A673 (cell line): Measurements from ENCODE around the gene DLGAP1. TPM values are rescaled to one million over a fixed set of nuclear protein-coding genes. Genes with fewer than 3 reads are reported as not detected.
A peak's percentile ranks its signal among the peaks of the same experiment; 100 is the strongest.

Experiments used
- BruUV-seq: library from RNA; stranded (reverse); fragments of 400-500 nt; replicated peaks from 2 replicates; lab custom pipeline; 2021; lab: Mats Ljungman, UMichigan
- CTCF ChIA-PET: fragments of 300-600 bp; sonication (Branson Sonifier 250); formaldehyde crosslinking; loops from one replicate; lab custom pipeline; 2022; ENCODE audit warnings: antibody characterized with exemption; lab: Charles Lee
- POLR2A ChIA-PET: fragments of 300-600 bp; sonication (Branson Sonifier 250); formaldehyde crosslinking; loops from one replicate; lab custom pipeline; 2022; ENCODE audit warnings: antibody characterized with exemption; ENCODE audit not compliant: low non-redundant PET; lab: Charles Lee
- DNase-seq: peaks from one replicate; pipeline ENCODE4 v3.0.0-alpha.2; 2015; ENCODE audit warnings: low spot score
- H3K27ac ChIP-seq: fragments of 200-600 bp; sonication (generic); 2 replicates; pipeline ENCODE4 v1.5.1; 2016; ENCODE audit warnings: mixed run types, low read depth, mild to moderate bottlenecking, mixed read lengths, antibody characterized with exemption, low read length; ENCODE audit not compliant: poor library complexity, severe bottlenecking
- H3K27me3 ChIP-seq: fragments of 200-600 bp; sonication (generic); replicated peaks from 2 replicates; pipeline ENCODE4 v1.6.1; 2017; ENCODE audit warnings: mixed run types, low read depth, mild to moderate bottlenecking, mixed read lengths, antibody characterized with exemption, low read length; ENCODE audit not compliant: insufficient read depth, poor library complexity
- H3K36me3 ChIP-seq: fragments of 200-600 bp; sonication (generic); 2 replicates; pipeline ENCODE4 v1.6.1; 2016; ENCODE audit warnings: mixed run types, mild to moderate bottlenecking, mixed read lengths, antibody characterized with exemption, low read length; ENCODE audit not compliant: insufficient read depth, poor library complexity, severe bottlenecking
- H3K4me1 ChIP-seq: fragments of 200-600 bp; sonication (generic); 2 replicates; pipeline ENCODE4 v1.6.1; 2017; ENCODE audit warnings: mixed run types, mild to moderate bottlenecking, mixed read lengths, antibody characterized with exemption, low read length; ENCODE audit not compliant: insufficient read depth, poor library complexity, severe bottlenecking
- H3K4me3 ChIP-seq: fragments of 200-600 bp; sonication (generic); 2 replicates; pipeline ENCODE4 v1.5.1; 2016; ENCODE audit warnings: low read depth, mixed run types, mild to moderate bottlenecking, mixed read lengths, low read length; ENCODE audit not compliant: poor library complexity, severe bottlenecking
- H3K9me3 ChIP-seq: fragments of 200-600 bp; sonication (generic); 2 replicates; pipeline ENCODE4 v1.6.1; 2016; ENCODE audit warnings: mixed run types, low read depth, mild to moderate bottlenecking, mixed read lengths, antibody characterized with exemption, low read length; ENCODE audit not compliant: poor library complexity, severe bottlenecking
- EZH2 ChIP-seq: fragments of 200-600 bp; sonication (generic); IDR thresholded peaks from 2 replicates; pipeline ENCODE4 v1.6.1; 2017; ENCODE audit warnings: borderline replicate concordance, low read depth, mild to moderate bottlenecking, mixed read lengths, antibody characterized with exemption, low read length; ENCODE audit not compliant: poor library complexity, severe bottlenecking
- intact Hi-C: fragments of 100-400 bp; cut with micrococcal nuclease; formaldehyde crosslinking; loops from one replicate; pipeline ENCODE4 v1.10.0; 2022; ENCODE audit not compliant: unreplicated experiment
- total RNA-seq: library from RNA; stranded (reverse); gene quantifications from 2 replicates; pipeline ENCODE4 v1.2.3, GENCODE V29; 2021
- TF ChIP-seq, protein P1 (sequence below): fragments of 300-800, 200-600 bp; sonication (generic); conservative IDR thresholded peaks from 2 replicates; pipeline ENCODE4 v1.5.1; 2017; ENCODE audit warnings: low read depth, mild to moderate bottlenecking, antibody characterized with exemption, low read length, moderate library complexity, mixed read lengths

DLGAP1 gene
- total RNA-seq, 1 experiment from 2014 or later, result 135 TPM

DNA sequence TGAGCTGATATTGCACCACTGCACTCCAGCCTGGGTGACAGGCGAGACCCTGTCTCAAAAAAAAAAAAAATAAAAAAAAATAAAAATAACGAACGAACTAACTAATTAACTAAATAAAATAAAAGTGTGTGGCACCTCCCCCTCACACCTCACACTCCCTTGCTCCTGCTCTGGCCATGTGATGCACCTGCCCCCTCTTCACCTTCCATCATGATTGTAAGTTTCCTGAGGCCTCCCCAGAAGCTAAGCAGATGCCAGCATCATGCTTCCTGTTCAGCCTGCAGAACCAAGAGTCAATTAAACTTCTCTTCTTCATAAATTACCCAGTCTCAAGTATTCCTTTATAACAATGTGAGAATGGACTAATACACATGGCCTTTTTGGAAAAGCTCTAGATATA, 773.0 kb downstream of the DLGAP1 start:
- CTCF ChIA-PET, result no interaction called here
- no TSS peak for BruUV-seq

DNA sequence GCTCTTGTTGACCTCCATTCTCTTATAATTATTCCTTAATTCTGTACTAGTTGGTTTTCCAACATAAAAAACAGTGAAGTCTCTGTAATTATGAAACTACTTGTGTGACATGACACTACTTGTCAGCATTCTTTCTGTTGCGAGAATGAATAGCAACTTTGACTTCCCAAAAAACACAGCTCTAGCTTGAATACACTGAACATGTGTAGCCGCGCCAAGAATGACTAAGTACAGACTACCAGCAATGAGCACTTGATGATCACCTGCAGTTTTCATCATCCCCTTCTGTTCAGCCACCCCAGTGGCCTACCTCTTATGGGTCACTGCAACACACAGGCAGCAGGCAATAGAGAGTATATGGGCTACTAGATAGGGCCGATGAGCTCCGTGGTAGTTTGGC, 775.9 kb downstream of the DLGAP1 start:
- BruUV-seq, result no TSS peak
- no peak for DNase-seq
- Histone ChIP-seq H3K9me3 (peaks cover 7% of the 10 kb centered on the region), H3K4me1 (peaks cover 11% of the 10 kb centered on the region), H3K4me3 (no peak overlapping the region), H3K36me3 (peaks cover 41% of the 10 kb centered on the region), H3K27me3 (no peaks in the 10 kb centered on the region), H3K27ac (no peak overlapping the region)
- TF ChIP-seq EZH2, result no peak
- TF ChIP-seq, protein P1, sequence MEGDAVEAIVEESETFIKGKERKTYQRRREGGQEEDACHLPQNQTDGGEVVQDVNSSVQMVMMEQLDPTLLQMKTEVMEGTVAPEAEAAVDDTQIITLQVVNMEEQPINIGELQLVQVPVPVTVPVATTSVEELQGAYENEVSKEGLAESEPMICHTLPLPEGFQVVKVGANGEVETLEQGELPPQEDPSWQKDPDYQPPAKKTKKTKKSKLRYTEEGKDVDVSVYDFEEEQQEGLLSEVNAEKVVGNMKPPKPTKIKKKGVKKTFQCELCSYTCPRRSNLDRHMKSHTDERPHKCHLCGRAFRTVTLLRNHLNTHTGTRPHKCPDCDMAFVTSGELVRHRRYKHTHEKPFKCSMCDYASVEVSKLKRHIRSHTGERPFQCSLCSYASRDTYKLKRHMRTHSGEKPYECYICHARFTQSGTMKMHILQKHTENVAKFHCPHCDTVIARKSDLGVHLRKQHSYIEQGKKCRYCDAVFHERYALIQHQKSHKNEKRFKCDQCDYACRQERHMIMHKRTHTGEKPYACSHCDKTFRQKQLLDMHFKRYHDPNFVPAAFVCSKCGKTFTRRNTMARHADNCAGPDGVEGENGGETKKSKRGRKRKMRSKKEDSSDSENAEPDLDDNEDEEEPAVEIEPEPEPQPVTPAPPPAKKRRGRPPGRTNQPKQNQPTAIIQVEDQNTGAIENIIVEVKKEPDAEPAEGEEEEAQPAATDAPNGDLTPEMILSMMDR, result no peak
- intact Hi-C loops, result no loop called here
- ChIA-PET POLR2A (no interaction called here), CTCF (no interaction called here)

More for the DNA sequence above, 773.0 kb downstream of the DLGAP1 start:
- POLR2A ChIA-PET, result no interaction called here
- Histone ChIP-seq H3K36me3 (peaks cover 44% of the 10 kb centered on the region), H3K27ac (no peak overlapping the region), H3K4me3 (no peak overlapping the region), H3K9me3 (peaks cover 14% of the 10 kb centered on the region), H3K4me1 (peaks cover 17% of the 10 kb centered on the region), H3K27me3 (no peaks in the 10 kb centered on the region)
- TF ChIP-seq EZH2, result no peak
- TF ChIP-seq, protein P1, result no peak
- intact Hi-C loops, result no loop called here
- DNase-seq, result no peak

DNA sequence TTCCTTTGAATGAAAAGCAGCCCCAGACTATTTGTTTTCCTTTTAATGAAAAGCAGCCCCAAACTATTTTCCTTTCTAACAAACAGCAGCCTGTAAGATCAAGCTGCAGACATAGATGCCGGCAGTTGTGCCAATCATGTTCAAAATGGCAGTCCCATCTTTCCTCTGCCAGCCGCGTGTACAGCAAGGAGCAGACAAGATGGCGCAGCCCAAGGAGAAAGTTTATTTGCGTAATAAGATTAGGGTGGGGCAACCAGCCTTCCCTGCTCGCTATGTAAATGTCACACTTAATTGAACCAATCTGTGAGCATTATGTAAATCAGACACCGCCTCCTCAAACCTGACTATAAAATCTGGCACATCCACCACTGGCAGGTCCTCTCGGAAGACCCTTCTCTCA, 779.1 kb downstream of the DLGAP1 start:
- no TSS peak for BruUV-seq

More for the DNA sequence above, 779.1 kb downstream of the DLGAP1 start:
- intact Hi-C loops, result no loop called here
- CTCF ChIA-PET, result no interaction called here
- peaks cover 28% of the 10 kb centered on the region for H3K36me3 ChIP-seq
- POLR2A ChIA-PET, result no interaction called here
- TF ChIP-seq EZH2, result no peak
- TF ChIP-seq, protein P1, result no peak
- peaks cover 13% of the 10 kb centered on the region for H3K4me1 ChIP-seq
- no peaks in the 10 kb centered on the region for H3K9me3 ChIP-seq
- H3K27ac ChIP-seq, result no peak overlapping the region
- H3K27me3 ChIP-seq, result no peaks in the 10 kb centered on the region
- H3K4me3 ChIP-seq, result no peak overlapping the region
- DNase-seq, result peak; percentile 33
